Fibroblast of upper back skin (primary cell): Measurements from ENCODE around the gene TMEM139.

Source experiments
- DNase-seq: peaks from one replicate; pipeline ENCODE4 v3.0.0-alpha.2; 2013

TMEM139 gene

GRCh38 chr7:143329471-143330170 is 44.9 kb downstream of the TMEM139 start:
- no peak for DNase-seq

GRCh38 chr7:143331179-143331801 is 46.5 kb downstream of the TMEM139 start:
- DNase-seq: peak; percentile 84

- no peak for DNase-seq
Observed at GRCh38 chr7:143334244-143334643, 49.5 kb downstream of the TMEM139 start.

- DNase-seq: no peak
Observed at GRCh38 chr7:143337216-143337615, 52.5 kb downstream of the TMEM139 start.
